ENCODE measurements around the gene AQP12B. TPM values are rescaled to one million over a fixed set of nuclear protein-coding genes. Genes with fewer than 3 reads are reported as not detected.
"Not testable (repeated sequence)": the region's sequence is repeated elsewhere in the genome, so short reads cannot be mapped to it uniquely, and the experiment has no call there.

Gene AQP12B
- total RNA-seq, 2 donors from 2014 or later, result not detected

GRCh38 chr2:240678043-240678442, 4.6 kb downstream of the AQP12B start:
- not testable (repeated sequence) for DNase-seq (ENCODE audit: low spot score in 2 of 2); H3K36me3 Mint-ChIP-seq; H3K27ac Mint-ChIP-seq; H3K9me3 Mint-ChIP-seq; ATAC-seq

DNA sequence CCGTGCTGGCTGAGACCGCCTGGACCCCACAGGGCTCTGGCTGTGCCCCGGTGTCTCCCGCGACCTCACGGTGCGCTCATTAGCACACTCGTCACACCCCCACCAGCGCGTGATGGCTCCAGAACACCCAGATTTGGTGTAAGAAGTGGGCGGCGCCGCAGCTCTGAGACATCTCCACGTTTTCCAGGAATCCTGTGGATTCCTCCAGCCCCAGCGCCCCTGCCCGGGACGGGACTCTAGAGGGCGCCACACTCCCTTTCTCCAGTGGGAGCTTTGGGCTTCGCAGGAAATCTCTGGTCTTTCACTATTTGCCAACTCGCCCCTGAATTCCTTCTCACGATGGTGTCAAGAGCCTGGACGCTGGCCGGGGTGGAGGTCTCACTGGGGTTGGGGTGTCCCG, 7.3 kb downstream of the AQP12B start:
- not testable (repeated sequence) for H3K9me3 Mint-ChIP-seq; H3K27ac Mint-ChIP-seq; H3K36me3 Mint-ChIP-seq; DNase-seq (ENCODE audit: low spot score in 2 of 2)
- ATAC-seq, result peak in 1 of 2 donors; percentile 32

- not testable (repeated sequence) for H3K36me3 Mint-ChIP-seq; H3K27ac Mint-ChIP-seq; ATAC-seq; DNase-seq (ENCODE audit: low spot score in 2 of 2); H3K9me3 Mint-ChIP-seq
These were observed 8.1 kb downstream of the AQP12B start for GRCh38 chr2:240674461-240675184.

- DNase-seq (ENCODE audit: low spot score in 2 of 2) (no peak), ATAC-seq (no peak)
- Mint-ChIP-seq H3K9me3 (no peaks in the 10 kb centered on the region), H3K27ac (no peak overlapping the region), H3K36me3 (no peaks in the 10 kb centered on the region)
These were observed 9.9 kb downstream of the AQP12B start for GRCh38 chr2:240672701-240673190.

GRCh38 chr2:240672076-240672700, 10.5 kb downstream of the AQP12B start:
- Mint-ChIP-seq H3K27ac (no peak overlapping the region), H3K9me3 (no peaks in the 10 kb centered on the region), H3K36me3 (no peaks in the 10 kb centered on the region)
- DNase-seq (ENCODE audit: low spot score in 2 of 2) (no peak), ATAC-seq (no peak)

DNA sequence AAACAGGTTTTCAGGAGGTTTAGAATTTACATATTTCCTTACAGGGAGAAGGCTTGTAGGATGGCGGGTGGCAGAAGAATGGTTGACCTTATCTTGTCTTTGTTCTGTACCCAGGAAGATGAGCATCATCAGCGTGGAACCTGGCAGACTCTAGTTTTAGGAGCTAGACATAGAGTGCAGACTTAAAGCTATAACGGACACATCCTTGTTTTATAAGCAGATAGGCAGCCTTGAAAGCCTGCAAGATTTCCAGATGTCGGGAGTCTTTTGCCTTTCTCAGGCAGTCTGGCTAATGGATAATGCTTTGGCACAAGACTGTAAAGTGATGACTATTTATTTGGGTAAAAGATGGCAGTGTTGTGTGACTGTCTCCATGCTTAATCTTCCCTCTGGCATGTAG, 11.7 kb downstream of the AQP12B start:
- ATAC-seq, result no peak
- H3K9me3 Mint-ChIP-seq, result peaks cover 0 to 4% of the 10 kb centered on the region in 2 donors
- no peak for DNase-seq (ENCODE audit: low spot score in 2 of 2)
- H3K36me3 Mint-ChIP-seq, result no peaks in the 10 kb centered on the region
- no peak overlapping the region for H3K27ac Mint-ChIP-seq

- DNase-seq (ENCODE audit: low spot score in 2 of 2) (no peak), ATAC-seq (no peak)
- Mint-ChIP-seq H3K36me3 (no peaks in the 10 kb centered on the region), H3K27ac (no peak overlapping the region), H3K9me3 (peaks cover 0 to 4% of the 10 kb centered on the region in 2 donors)
These were observed 12.3 kb downstream of the AQP12B start for GRCh38 chr2:240670402-240670801.

GRCh38 chr2:240664622-240665021, 18.1 kb downstream of the AQP12B start:
- H3K9me3 Mint-ChIP-seq, result peaks cover 8 to 12% of the 10 kb centered on the region in 2 donors
- DNase-seq (ENCODE audit: low spot score in 2 of 2), result no peak
- no peak for ATAC-seq
- no peak overlapping the region for H3K27ac Mint-ChIP-seq
- H3K36me3 Mint-ChIP-seq, result no peaks in the 10 kb centered on the region

GRCh38 chr2:240663546-240664190, 19.0 kb downstream of the AQP12B start:
- peaks cover 8 to 12% of the 10 kb centered on the region in 2 donors for H3K9me3 Mint-ChIP-seq
- DNase-seq (ENCODE audit: low spot score in 2 of 2) (no peak), ATAC-seq (no peak)
- no peak overlapping the region for H3K27ac Mint-ChIP-seq
- H3K36me3 Mint-ChIP-seq, result no peaks in the 10 kb centered on the region

DNA sequence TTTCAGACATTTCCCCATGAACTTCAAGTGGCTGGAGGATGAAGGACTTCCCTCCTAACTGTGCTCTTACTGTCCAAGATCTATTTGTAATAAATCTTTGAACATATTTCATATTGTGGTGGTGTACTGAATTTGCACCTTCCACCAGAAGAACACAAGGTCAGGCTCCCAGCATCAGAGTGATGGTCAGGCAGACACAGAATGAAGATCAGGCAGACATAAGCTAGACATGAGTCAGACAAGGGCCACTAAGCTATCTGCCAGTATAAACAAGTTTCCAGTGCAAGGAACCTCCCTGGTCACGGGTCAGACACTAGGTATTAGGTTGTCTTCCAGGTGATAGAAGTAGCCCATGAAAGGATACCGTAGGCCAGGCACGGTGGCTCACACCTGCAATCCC, 20.0 kb downstream of the AQP12B start:
- H3K36me3 Mint-ChIP-seq, result no peaks in the 10 kb centered on the region
- DNase-seq (ENCODE audit: low spot score in 2 of 2) (no peak), ATAC-seq (no peak)
- H3K9me3 Mint-ChIP-seq, result peaks cover 8 to 12% of the 10 kb centered on the region in 2 donors
- no peak overlapping the region for H3K27ac Mint-ChIP-seq

- not testable (repeated sequence) for ATAC-seq; H3K27ac Mint-ChIP-seq; DNase-seq (ENCODE audit: low spot score in 2 of 2); H3K36me3 Mint-ChIP-seq; H3K9me3 Mint-ChIP-seq
These were observed 22.8 kb downstream of the AQP12B start for GRCh38 chr2:240659883-240660282.

GRCh38 chr2:240655931-240656886, 26.5 kb downstream of the AQP12B start:
- Mint-ChIP-seq H3K9me3 (no peaks in the 10 kb centered on the region), H3K36me3 (no peaks in the 10 kb centered on the region), H3K27ac (no peak overlapping the region)
- ATAC-seq (peak in 1 of 2 donors; percentile 83), DNase-seq (ENCODE audit: low spot score in 2 of 2) (no peak)

DNA sequence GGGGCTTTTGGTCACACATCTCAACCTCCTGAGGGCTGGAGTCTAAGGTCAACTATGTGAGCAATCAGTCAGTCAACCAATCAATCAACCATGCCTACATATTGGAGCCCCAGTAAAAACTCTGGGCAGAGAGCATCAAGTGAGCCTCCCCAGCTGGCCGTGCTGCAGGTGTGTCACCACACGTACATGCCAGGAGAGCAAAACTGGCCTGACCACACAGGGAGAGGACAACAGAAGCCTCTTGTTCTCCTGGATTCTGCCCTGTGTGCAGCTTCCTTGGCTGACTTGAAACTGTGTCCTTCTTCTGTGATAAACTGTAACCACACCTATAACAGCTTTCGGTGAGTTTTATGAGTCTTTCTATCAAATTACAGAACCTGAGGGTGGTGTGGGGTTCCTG, 31.5 kb downstream of the AQP12B start:
- no peak for DNase-seq (ENCODE audit: low spot score in 2 of 2)
- ATAC-seq, result no peak
- Mint-ChIP-seq H3K27ac (no peak overlapping the region), H3K36me3 (no peaks in the 10 kb centered on the region), H3K9me3 (no peaks in the 10 kb centered on the region)

DNA sequence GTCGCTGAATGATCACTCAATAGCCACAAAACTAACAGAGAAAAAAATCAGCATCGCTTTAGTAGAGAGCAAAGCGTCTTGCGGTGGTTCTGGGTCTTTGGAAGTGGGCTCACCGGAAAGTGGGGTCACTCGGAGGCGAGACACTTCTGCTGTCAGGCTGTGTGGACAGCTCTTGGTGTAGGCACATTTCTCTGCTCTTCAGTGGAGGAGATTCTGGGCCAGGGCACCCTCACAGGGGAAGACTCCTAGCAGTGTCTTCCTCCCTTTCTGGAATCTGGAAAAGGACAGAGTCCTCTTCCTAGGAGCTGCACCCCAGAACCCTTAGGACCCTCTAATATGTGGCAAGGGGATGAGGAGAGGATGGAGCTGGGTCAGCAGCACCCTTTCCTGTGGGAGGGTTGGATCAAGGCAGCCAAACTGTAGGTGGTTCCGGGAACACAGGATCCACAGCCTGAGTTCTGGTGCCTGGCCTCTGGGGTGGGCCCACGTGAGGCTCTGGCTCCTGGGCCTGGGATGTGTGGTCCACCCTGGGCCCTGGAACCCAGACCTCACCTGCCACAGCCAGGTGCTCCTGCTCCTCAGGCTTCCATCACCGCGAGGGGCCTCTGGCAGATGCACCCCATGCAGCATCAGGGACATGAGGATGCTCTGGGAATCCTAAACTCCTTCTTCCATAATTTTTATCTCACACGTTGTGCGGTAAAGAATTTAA, 32.3 kb downstream of the AQP12B start:
- ATAC-seq, result no peak
- peak in 1 of 2 donors; percentile 41 for DNase-seq (ENCODE audit: low spot score in 2 of 2)
- Mint-ChIP-seq H3K9me3 (no peaks in the 10 kb centered on the region), H3K27ac (no peak overlapping the region), H3K36me3 (no peaks in the 10 kb centered on the region)

DNA sequence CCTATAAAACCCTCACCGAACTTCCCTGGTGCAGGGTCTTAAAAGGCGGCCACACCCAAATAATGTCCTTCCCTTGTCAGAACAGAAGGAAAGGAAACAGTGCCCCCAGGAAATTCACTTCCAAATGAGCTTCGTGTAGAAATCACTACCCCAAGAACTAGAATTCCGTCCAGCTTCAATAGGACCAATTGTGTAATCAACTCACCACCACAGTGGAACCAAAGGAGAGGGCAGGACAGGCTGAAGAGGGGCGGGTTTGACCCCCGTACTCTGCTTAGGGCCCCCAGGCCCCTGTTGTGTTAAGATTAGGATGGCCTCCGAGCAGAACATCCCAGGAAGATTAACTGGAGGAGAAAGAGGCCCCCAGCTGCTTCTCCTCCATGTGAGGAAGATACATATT, 33.4 kb downstream of the AQP12B start:
- Mint-ChIP-seq H3K27ac (no peak overlapping the region), H3K9me3 (no peaks in the 10 kb centered on the region), H3K36me3 (no peaks in the 10 kb centered on the region)
- ATAC-seq (no peak), DNase-seq (ENCODE audit: low spot score in 2 of 2) (no peak)

Data from activated naive CD4-positive, alpha-beta T cell treated with anti-CD3 and anti-CD28 coated beads, Interleukin-2, amount 50 U/mL, for 72 hours (primary cell).